H1 (cell line): ENCODE results near the gene GNG7. TPM values are rescaled to one million over a fixed set of nuclear protein-coding genes. Genes with fewer than 3 reads are reported as not detected.
"Not testable (repeated sequence)": the region's sequence is repeated elsewhere in the genome, so short reads cannot be mapped to it uniquely, and the experiment has no call there.

Source experiments
- CTCF ChIA-PET: fragments of 300-600 bp; sonication (Branson Sonifier 250); formaldehyde crosslinking; loops from one replicate; lab custom pipeline; 2021; ENCODE audit not compliant: partially characterized antibody; lab: Charles Lee
- POLR2A ChIA-PET: fragments of 300-600 bp; sonication (Branson Sonifier 250); formaldehyde crosslinking; loops from one replicate; lab custom pipeline; 2021; ENCODE audit warnings: inconsistent platforms; ENCODE audit not compliant: partially characterized antibody; lab: Charles Lee
- DNase-seq, 2 experiments: peaks; one replicate each; pipeline versions ENCODE4 v3.0.0 to v3.0.0-alpha.2; 2010 to 2022; ENCODE audit warnings: low spot score in 2 of 2, low read depth in 1 of 2, mixed read lengths in 1 of 2
- FAIRE-seq: peaks from 2 replicates; lab custom pipeline; 2011; peaks lifted over from hg19 to GRCh38; lab: Jason Lieb, UNC
- H2AFZ ChIP-seq: 2 replicates; pipeline ENCODE4 v1.8.1; 2012; ENCODE audit warnings: low read length, inconsistent platforms
- H2AK5ac ChIP-seq: 2 replicates; pipeline ENCODE4 v1.6.1; 2013; ENCODE audit warnings: low read depth, low read length
- H2BK120ac ChIP-seq: replicated peaks from 2 replicates; pipeline ENCODE3; 2013; ENCODE audit warnings: low read depth, low read length, inconsistent platforms
- H2BK12ac ChIP-seq: 2 replicates; pipeline ENCODE4 v1.6.1; 2013; ENCODE audit warnings: low read depth, low read length
- H2BK15ac ChIP-seq: 2 replicates; pipeline ENCODE4 v1.6.1; 2013; ENCODE audit warnings: low read length
- H2BK20ac ChIP-seq: 2 replicates; pipeline ENCODE4 v1.6.1; 2013; ENCODE audit warnings: low read length
- H2BK5ac ChIP-seq: 2 replicates; pipeline ENCODE4 v1.6.1; 2013; ENCODE audit warnings: low read depth, low read length
- H3K14ac ChIP-seq: 2 replicates; pipeline ENCODE4 v1.6.1; 2013; ENCODE audit warnings: inconsistent platforms; ENCODE audit not compliant: insufficient read length
- H3K18ac ChIP-seq: 2 replicates; pipeline ENCODE4 v1.6.1; 2013; ENCODE audit warnings: low read length; ENCODE audit errors: extremely low read depth
- H3K23ac ChIP-seq: 2 replicates; pipeline ENCODE4 v1.6.1; 2013; ENCODE audit warnings: inconsistent platforms; ENCODE audit not compliant: insufficient read length
- H3K23me2 ChIP-seq: 2 replicates; pipeline ENCODE4 v1.6.1; 2013; ENCODE audit warnings: low read depth, low read length
- H3K27ac ChIP-seq: 2 replicates; pipeline ENCODE4 v1.6.1; 2011; ENCODE audit warnings: low read depth, low read length, inconsistent platforms
- H3K27me3 ChIP-seq, 4 experiments: replicated peaks in 1 of 4; 1 replicate in 1 of 4; 2 replicates in 3 of 4; pipeline versions ENCODE4 v1.6.1 to v1.8.1; 2011 to 2013; ENCODE audit warnings: low read length in 3 of 4, mild to moderate bottlenecking in 3 of 4, inconsistent platforms in 2 of 4, mixed read lengths in 2 of 4, moderate library complexity in 1 of 4; ENCODE audit not compliant: control insufficient read depth in 3 of 4, insufficient read depth in 3 of 4; ENCODE audit errors: extremely low read depth in 1 of 4
- H3K36me3 ChIP-seq, 4 experiments: 2 replicates each; pipeline versions ENCODE4 v1.6.1 to v1.8.1; 2011 to 2013; ENCODE audit warnings: mild to moderate bottlenecking in 4 of 4, low read length in 3 of 4, moderate library complexity in 2 of 4, control low read depth in 1 of 4, inconsistent platforms in 1 of 4; ENCODE audit not compliant: insufficient read depth in 4 of 4, control insufficient read depth in 2 of 4
- H3K4ac ChIP-seq: replicated peaks from 2 replicates; pipeline ENCODE3; 2013; ENCODE audit warnings: low read length, low read depth, mixed read lengths, inconsistent platforms; ENCODE audit not compliant: insufficient read length
- H3K4me1 ChIP-seq, 4 experiments: replicated peaks in 1 of 4; 1 replicate in 1 of 4; 2 replicates in 3 of 4; pipeline versions ENCODE4 v1.6.1 to v1.8.1; 2011 to 2013; ENCODE audit warnings: low read length in 3 of 4, inconsistent platforms in 2 of 4, mixed read lengths in 1 of 4; ENCODE audit not compliant: insufficient read depth in 4 of 4, control insufficient read depth in 3 of 4
- H3K4me2 ChIP-seq, 2 experiments: 2 replicates each; pipeline versions ENCODE4 v1.6.1 to v1.8.1; 2011 to 2013; ENCODE audit warnings: low read depth in 2 of 2, low read length in 2 of 2, control low read depth in 1 of 2, inconsistent platforms in 1 of 2, mild to moderate bottlenecking in 1 of 2; ENCODE audit not compliant: insufficient read depth in 1 of 2
- H3K4me3 ChIP-seq, 4 experiments: fragments of 200-600, 300-600 bp in 1 of 4; sonication (generic), shearing (Covaris generic), sonication (Bioruptor Twin) in 1 of 4; 2 replicates each; pipeline versions ENCODE4 v1.5.1 to v1.8.1; 2011 to 2016; ENCODE audit warnings: low read length in 4 of 4, low read depth in 3 of 4, control low read depth in 2 of 4, inconsistent platforms in 2 of 4, mild to moderate bottlenecking in 2 of 4, mixed read lengths in 1 of 4, moderate library complexity in 1 of 4; ENCODE audit not compliant: insufficient read depth in 2 of 4; ENCODE audit errors: extremely low read depth in 1 of 4
- H3K56ac ChIP-seq: replicated peaks from 2 replicates; pipeline ENCODE3; 2013; ENCODE audit warnings: low read depth, mild to moderate bottlenecking, mixed read lengths, low read length, inconsistent platforms; ENCODE audit not compliant: insufficient read length
- H3K79me1 ChIP-seq: 2 replicates; pipeline ENCODE4 v1.6.1; 2013; ENCODE audit warnings: low read depth, low read length, control low read depth
- H3K79me2 ChIP-seq, 2 experiments: 2 replicates each; pipeline versions ENCODE4 v1.6.1 to v1.8.1; 2012 to 2013; ENCODE audit warnings: low read length in 2 of 2, mild to moderate bottlenecking in 2 of 2, inconsistent platforms in 1 of 2; ENCODE audit not compliant: insufficient read depth in 2 of 2, control insufficient read depth in 1 of 2
- H3K9ac ChIP-seq, 4 experiments: replicated peaks in 1 of 4; 1 replicate in 1 of 4; 2 replicates in 3 of 4; pipeline versions ENCODE4 v1.6.1 to v1.8.1; 2011 to 2013; ENCODE audit warnings: low read depth in 3 of 4, low read length in 3 of 4, control low read depth in 2 of 4, mild to moderate bottlenecking in 2 of 4, moderate library complexity in 2 of 4, inconsistent platforms in 1 of 4; ENCODE audit errors: extremely low read depth in 1 of 4
- H3K9me3 ChIP-seq, 2 experiments: 2 replicates each; pipeline versions ENCODE4 v1.6.1 to v1.8.1; 2012 to 2013; ENCODE audit warnings: mild to moderate bottlenecking in 2 of 2, moderate library complexity in 2 of 2, control low read depth in 1 of 2, inconsistent platforms in 1 of 2, low read depth in 1 of 2, low read length in 1 of 2, mixed read lengths in 1 of 2; ENCODE audit not compliant: insufficient read depth in 2 of 2
- H4K20me1 ChIP-seq, 2 experiments: replicated peaks in 1 of 2; 2 replicates each; pipeline versions ENCODE3 to v1.8.1; 2011 to 2013; ENCODE audit warnings: inconsistent platforms in 2 of 2, low read length in 2 of 2, mild to moderate bottlenecking in 1 of 2; ENCODE audit not compliant: insufficient read depth in 2 of 2, control insufficient read depth in 1 of 2
- H4K5ac ChIP-seq: 2 replicates; pipeline ENCODE4 v1.6.1; 2013; ENCODE audit warnings: low read length, low read depth, mixed read lengths, inconsistent platforms; ENCODE audit not compliant: insufficient read length
- H4K8ac ChIP-seq: 2 replicates; pipeline ENCODE4 v1.8.0; 2013; ENCODE audit warnings: mild to moderate bottlenecking, moderate library complexity, low read length, inconsistent platforms; ENCODE audit not compliant: insufficient read depth; ENCODE audit errors: extremely low read depth
- H4K91ac ChIP-seq: replicated peaks from 2 replicates; pipeline ENCODE3; 2013; ENCODE audit warnings: low read length, mixed read lengths, inconsistent platforms; ENCODE audit not compliant: insufficient read length
- WGBS, 2 experiments: shearing (Covaris generic) in 1 of 2; methylation state at CpG; one replicate each; pipeline versions ENCODE4 v1.1.6 to v1.1.7; 2013 to 2015; ENCODE audit warnings: low lambda C conversion rate in 2 of 2, mixed read lengths in 2 of 2, inconsistent platforms in 1 of 2, low coverage in 1 of 2, missing lambda C conversion rate in 1 of 2; ENCODE audit not compliant: insufficient replicate concordance in 2 of 2, insufficient coverage in 1 of 2, insufficient read length in 1 of 2; ENCODE audit errors: extremely low coverage in 1 of 2, missing lambda C conversion rate in 1 of 2; 5-methylcytosine and 5-hydroxymethylcytosine counted together
- polyA plus RNA-seq, 7 experiments: library from polyadenylated mRNA; depleted of rRNA in 3 of 7; stranded (reverse) in 5 of 7; unstranded in 2 of 7; fragments of >200 nt in 5 of 7; fragments of 200-250 nt in 2 of 7; gene quantifications; 1 replicate in 5 of 7; 2 replicates in 1 of 7; 4 replicates in 1 of 7; pipeline versions ENCODE4 v1.2.1 to v1.2.3, GENCODE V29; 2011 to 2013; ENCODE audit warnings: missing spikeins in 2 of 7, mixed read lengths in 2 of 7
- total RNA-seq: library from RNA; stranded (reverse); fragmentation: NEBNext Ultra II Directional; extraction: Animal tissue kit (Norgen Biotek cat#: 25700); gene quantifications from 2 replicates; pipeline ENCODE4 v1.2.1, GENCODE V29; 2021

The GNG7 gene
- total and polyA plus RNA-seq, 2 of the 8 experiments (the other 6 are each of a cell fraction or from before 2014, with no cell fraction given): 2.8 to 7.8 TPM

DNA sequence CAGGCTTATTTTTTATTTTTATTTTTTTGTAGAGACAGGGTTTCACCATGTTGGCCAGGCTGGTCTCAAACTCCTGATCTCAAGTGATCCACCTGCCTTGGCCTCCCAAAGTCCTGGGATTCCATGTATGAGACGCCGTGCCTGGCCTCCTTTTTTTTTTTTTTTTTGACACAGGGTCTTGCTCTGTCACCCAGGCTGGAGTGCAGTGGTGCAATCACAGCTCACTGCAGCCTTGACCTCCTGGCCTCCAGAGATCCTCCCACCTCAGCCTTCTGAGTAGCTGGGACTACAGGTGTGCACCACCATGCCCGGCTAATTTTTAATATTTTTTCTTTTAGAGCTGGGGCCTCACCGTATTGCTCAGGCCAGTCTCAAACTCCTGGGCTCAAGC is 159.4 kb downstream of the GNG7 start:
- H3K4me3 ChIP-seq, H4K20me1 ChIP-seq, H2AFZ ChIP-seq, DNase-seq, H3K9me3 ChIP-seq, H2AK5ac ChIP-seq, H3K23me2 ChIP-seq, H3K56ac ChIP-seq, H3K36me3 ChIP-seq, H4K91ac ChIP-seq, H3K9ac ChIP-seq, H2BK120ac ChIP-seq, H3K14ac ChIP-seq, H3K27me3 ChIP-seq, H3K79me2 ChIP-seq, H3K23ac ChIP-seq, H3K4ac ChIP-seq, H2BK15ac ChIP-seq, FAIRE-seq, H2BK20ac ChIP-seq, H4K5ac ChIP-seq, H3K79me1 ChIP-seq: not testable (repeated sequence)
- Histone ChIP-seq H2BK5ac (peak overlapping the region; percentile 92), H3K27ac (peak overlapping the region; percentile 40; the same call in 1 of the 2 replicates), H2BK12ac (peak overlapping the region; percentile 99; the same call in 1 of the 2 replicates), H4K8ac (peak overlapping the region; percentile 90), H3K18ac (0 out of 2 replicates have a peak overlapping the region, but pooled peaks have one; percentile 75), H3K4me1 (peaks cover 3 to 26% (median 20%) of the 10 kb centered on the region in 4 experiments), H3K4me2 (peak overlapping the region in 1 of 2 experiments; percentile 26; a peak in 1 of 4 replicates)
- CTCF ChIA-PET: interaction anchor here (0.7 to 3.1 kb wide), 13 partner anchors 12 to 93 kb away, joined by 3 to 24 read pairs (median 4); partner anchors contain the start of gene GADD45B
- POLR2A ChIA-PET: interaction anchor here (0.6 to 5.8 kb wide), 14 partner anchors 9 to 114 kb away, joined by 3 to 98 read pairs (median 4); partner anchors contain the start of gene GADD45B
- 79% methylated on average over 2 of the region's 4 CpGs; no CpG with 5 or more reads in 1 of the 2 experiments for whole genome bisulfite sequencing, 2 experiments
